OCI-LY7 (cell line): ENCODE data around the gene DDX19B. TPM values are rescaled to one million over a fixed set of nuclear protein-coding genes. Genes with fewer than 3 reads are reported as not detected.

Source experiments
- BruUV-seq: library from RNA; stranded (reverse); fragments of 400-500 nt; replicated peaks from 2 replicates; lab custom pipeline; 2021; lab: Mats Ljungman, UMichigan
- CTCF ChIA-PET: fragments of 300-600 bp; sonication (Branson Sonifier 250); formaldehyde crosslinking; loops from one replicate; lab custom pipeline; 2022; ENCODE audit warnings: antibody characterized with exemption; ENCODE audit not compliant: unreplicated experiment; lab: Charles Lee
- POLR2A ChIA-PET: fragments of 300-600 bp; sonication (Branson Sonifier 250); formaldehyde crosslinking; loops from one replicate; lab custom pipeline; 2022; ENCODE audit warnings: antibody characterized with exemption; lab: Charles Lee
- DNase-seq: peaks from one replicate; pipeline ENCODE4 v3.0.0-alpha.2; 2015; ENCODE audit warnings: low spot score
- H2AFZ ChIP-seq: fragments of 200-600 bp; sonication (generic), shearing (Covaris generic); 2 replicates; pipeline ENCODE4 v1.6.1; 2014; ENCODE audit warnings: mild to moderate bottlenecking, antibody characterized with exemption, low read length, moderate library complexity
- H3K27ac ChIP-seq: fragments of 200-600 bp; sonication (generic); 2 replicates; pipeline ENCODE4 v1.5.1; 2014; ENCODE audit warnings: mixed run types, low read depth, mild to moderate bottlenecking, moderate library complexity, low read length, inconsistent platforms; ENCODE audit not compliant: poor library complexity, severe bottlenecking
- H3K36me3 ChIP-seq: fragments of 200-600 bp; sonication (generic); 2 replicates; pipeline ENCODE4 v1.6.1; 2014; ENCODE audit warnings: mild to moderate bottlenecking, antibody characterized with exemption, low read length, moderate library complexity, mixed read lengths; ENCODE audit not compliant: insufficient read depth
- H3K4me1 ChIP-seq: fragments of 200-600 bp; sonication (generic); 2 replicates; pipeline ENCODE4 v1.5.1; 2014; ENCODE audit warnings: mild to moderate bottlenecking, low read length; ENCODE audit not compliant: insufficient read depth, poor library complexity, severe bottlenecking
- H3K4me2 ChIP-seq: fragments of 200-600 bp; sonication (generic); 2 replicates; pipeline ENCODE4 v1.6.1; 2014; ENCODE audit warnings: mild to moderate bottlenecking, low read length
- H3K4me3 ChIP-seq: fragments of 200-600 bp; sonication (generic); 2 replicates; pipeline ENCODE4 v1.5.1; 2014; ENCODE audit warnings: mild to moderate bottlenecking, low read depth, low read length; ENCODE audit not compliant: poor library complexity, severe bottlenecking
- H3K79me2 ChIP-seq: fragments of 200-600 bp; sonication (generic); 2 replicates; pipeline ENCODE4 v1.6.1; 2016; ENCODE audit warnings: low read depth, mild to moderate bottlenecking, low read length, moderate library complexity, mixed read lengths; ENCODE audit not compliant: insufficient read depth
- H3K9me2 ChIP-seq: fragments of 200-600 bp; sonication (generic); 2 replicates; pipeline ENCODE4 v1.6.1; 2016; ENCODE audit warnings: mild to moderate bottlenecking, low read length, mixed read lengths; ENCODE audit not compliant: insufficient read depth
- H3K9me3 ChIP-seq: fragments of 200-600 bp; sonication (generic); 2 replicates; pipeline ENCODE4 v1.6.1; 2014; ENCODE audit warnings: mild to moderate bottlenecking, mixed run types, low read length, mixed read lengths
- H4K20me1 ChIP-seq: fragments of 200-600 bp; sonication (generic); 2 replicates; pipeline ENCODE4 v1.6.1; 2014; ENCODE audit warnings: mild to moderate bottlenecking, antibody characterized with exemption, low read length, moderate library complexity, mixed read lengths; ENCODE audit not compliant: insufficient read depth
- CTCF ChIP-seq: fragments of 200-600 bp; sonication (generic); conservative IDR thresholded peaks from 2 replicates; pipeline ENCODE4 v1.5.1; 2014; ENCODE audit warnings: mild to moderate bottlenecking, antibody characterized with exemption, low read length, moderate library complexity, mixed read lengths
- EZH2phosphoT487 ChIP-seq: fragments of 200-600 bp; sonication (generic); IDR thresholded peaks from 2 replicates; pipeline ENCODE4 v1.6.1; 2018; ENCODE audit warnings: low read depth, borderline replicate concordance, mild to moderate bottlenecking, mixed run types, antibody characterized with exemption, low read length, moderate library complexity, mixed read lengths
- intact Hi-C: fragments of 100-400 bp; cut with micrococcal nuclease; formaldehyde crosslinking; loops from one replicate; pipeline ENCODE4 v1.10.0; 2022; ENCODE audit not compliant: unreplicated experiment
- small RNA-seq: library from RNA; depleted of rRNA; stranded (forward); fragments of <200 nt; gene quantifications from one replicate; pipeline ENCODE3, GENCODE V24; 2014
- total RNA-seq, 2 experiments: library from RNA; depleted of rRNA in 1 of 2; stranded (reverse); fragments of >200 nt in 1 of 2; shearing (Covaris generic) in 1 of 2; gene quantifications; 2 replicates each; pipeline ENCODE4 v1.2.3, GENCODE V29; 2014 to 2022

Gene DDX19B
- total RNA-seq, 2 experiments from 2014 or later: 18.7 to 22.8 TPM

- Histone ChIP-seq H3K4me2 (no peak overlapping the region), H3K79me2 (peaks cover 22% of the 10 kb centered on the region; the same call in 1 of the 2 replicates), H3K4me1 (peaks cover 17% of the 10 kb centered on the region), H4K20me1 (0 out of 2 replicates have a peak, but pooled peaks cover 4% of the 10 kb centered on the region), H3K9me3 (no peaks in the 10 kb centered on the region), H3K9me2 (no peaks in the 10 kb centered on the region), H3K4me3 (no peak overlapping the region), H3K36me3 (peaks cover 66% of the 10 kb centered on the region), H3K27ac (no peak overlapping the region), H2AFZ (no peak overlapping the region)
- ChIA-PET POLR2A (no interaction called here), CTCF (interaction anchor here (0.6 kb wide), 1 partner anchor 11 kb away, joined by 3 read pairs; no protein-coding TSS in a partner anchor)
- intact Hi-C loops: loop anchor here (5.0 kb wide), 1 partner anchor 89 kb away; no protein-coding TSS in a partner anchor
- no peak for DNase-seq
- no TSS peak for BruUV-seq
- TF ChIP-seq CTCF: no peak
- TF ChIP-seq EZH2phosphoT487: no peak
These were observed 84.5 kb downstream of the DDX19B start for GRCh38 chr16:70383421-70383960.

Small RNA genes lying within 50 kb of the gene (small RNA-seq; reads per million reads assigned to genes)
- not detected for gene RN7SL279P

Other genes starting within 250 kb of the DDX19B start
- 20.4 and 28.5 TPM in 2 replicates for gene PDPR, start 184.9 kb upstream of the DDX19B start, total RNA-seq (2014; rRNA removed; shearing (Covaris generic))
- gene PDPR, start 184.9 kb upstream of the DDX19B start, total RNA-seq (2022): 34.0 and 34.4 TPM in 2 replicates
- gene CLEC18C, start 125.4 kb upstream of the DDX19B start, total RNA-seq (2014; rRNA removed; shearing (Covaris generic)): 0.05 TPM in 1 of 2 replicates, not detected in the other
- not detected in 2 replicates for gene CLEC18C, start 125.4 kb upstream of the DDX19B start, total RNA-seq (2022)
- 30.8 and 36.8 TPM in 2 replicates for gene EXOSC6, start 47.2 kb upstream of the DDX19B start, total RNA-seq (2014; rRNA removed; shearing (Covaris generic))
- gene EXOSC6, start 47.2 kb upstream of the DDX19B start, total RNA-seq (2022): 36.1 and 36.3 TPM in 2 replicates
- 182 and 185 TPM in 2 replicates for gene AARS1, start 9.7 kb upstream of the DDX19B start, total RNA-seq (2014; rRNA removed; shearing (Covaris generic))
- gene AARS1, start 9.7 kb upstream of the DDX19B start, total RNA-seq (2022): 259 and 272 TPM in 2 replicates
- gene DDX19A, start 47.7 kb downstream of the DDX19B start, total RNA-seq (2014; rRNA removed; shearing (Covaris generic)): 50.3 and 51.6 TPM in 2 replicates
- 40.2 and 41.5 TPM in 2 replicates for gene DDX19A, start 47.7 kb downstream of the DDX19B start, total RNA-seq (2022)
- 42.6 and 44.6 TPM in 2 replicates for gene ST3GAL2, start 139.9 kb downstream of the DDX19B start, total RNA-seq (2014; rRNA removed; shearing (Covaris generic))
- 48.5 and 61.0 TPM in 2 replicates for gene ST3GAL2, start 139.9 kb downstream of the DDX19B start, total RNA-seq (2022)
- gene FCSK, start 155.4 kb downstream of the DDX19B start, total RNA-seq (2014; rRNA removed; shearing (Covaris generic)): 6.8 and 7.4 TPM in 2 replicates
- 14.2 and 14.3 TPM in 2 replicates for gene FCSK, start 155.4 kb downstream of the DDX19B start, total RNA-seq (2022)
- 41.9 and 48.8 TPM in 2 replicates for gene COG4, start 224.4 kb downstream of the DDX19B start, total RNA-seq (2014; rRNA removed; shearing (Covaris generic))
- gene COG4, start 224.4 kb downstream of the DDX19B start, total RNA-seq (2022): 91.6 and 100 TPM in 2 replicates
- 140 and 195 TPM in 2 replicates for gene SF3B3, start 224.6 kb downstream of the DDX19B start, total RNA-seq (2014; rRNA removed; shearing (Covaris generic))
- gene SF3B3, start 224.6 kb downstream of the DDX19B start, total RNA-seq (2022): 406 and 441 TPM in 2 replicates